AG08396 (cell line): ENCODE results near the gene AFF1.
"Not testable (repeated sequence)": the region's sequence is repeated elsewhere in the genome, so short reads cannot be mapped to it uniquely, and the experiment has no call there.

Experiments
- DNase-seq: peaks from one replicate; pipeline ENCODE4 v3.0.0; 2012; ENCODE audit warnings: low spot score, mixed read lengths

Gene AFF1

GRCh38 chr4:87057835-87058355 is 123.1 kb downstream of the AFF1 start:
- peak; percentile 57 for DNase-seq

GRCh38 chr4:87058356-87059073 is 123.7 kb downstream of the AFF1 start:
- DNase-seq, result no peak

- peak; percentile 46 for DNase-seq
Measured at GRCh38 chr4:87060957-87061356, 126.1 kb downstream of the AFF1 start.

- no peak for DNase-seq
Measured at GRCh38 chr4:87065021-87065420, 130.2 kb downstream of the AFF1 start.

GRCh38 chr4:87066403-87067123 is 131.8 kb downstream of the AFF1 start:
- no peak for DNase-seq

- DNase-seq, result no peak
Measured at GRCh38 chr4:87067124-87067885, 132.5 kb downstream of the AFF1 start.

- no peak for DNase-seq
Measured at GRCh38 chr4:87068583-87069021, 133.8 kb downstream of the AFF1 start.

GRCh38 chr4:87069037-87069742 is 134.4 kb downstream of the AFF1 start:
- no peak for DNase-seq

GRCh38 chr4:87071401-87071800 is 136.6 kb downstream of the AFF1 start:
- no peak for DNase-seq

GRCh38 chr4:87072545-87072944 is 137.7 kb downstream of the AFF1 start:
- DNase-seq, result not testable (repeated sequence)

GRCh38 chr4:87073199-87074120 is 138.6 kb downstream of the AFF1 start:
- no peak for DNase-seq

GRCh38 chr4:87074121-87074488 is 139.3 kb downstream of the AFF1 start:
- DNase-seq, result no peak

GRCh38 chr4:87075876-87076275 is 141.1 kb downstream of the AFF1 start:
- no peak for DNase-seq

- DNase-seq, result no peak
Measured at GRCh38 chr4:87076690-87077358, 142.0 kb downstream of the AFF1 start.

GRCh38 chr4:87077914-87078585 is 143.2 kb downstream of the AFF1 start:
- no peak for DNase-seq

GRCh38 chr4:87078987-87079486 is 144.2 kb downstream of the AFF1 start:
- peak; percentile 43 for DNase-seq

GRCh38 chr4:87079967-87080366 is 145.2 kb downstream of the AFF1 start:
- DNase-seq, result no peak

- DNase-seq, result no peak
Measured at GRCh38 chr4:87080462-87080861, 145.7 kb downstream of the AFF1 start.

GRCh38 chr4:87081826-87082225 is 147.0 kb downstream of the AFF1 start:
- no peak for DNase-seq
